GM18507 (cell line): ENCODE measurements around the gene ETNK2.

Experiments used
- DNase-seq: peaks from one replicate; pipeline ENCODE4 v3.0.0; 2011; ENCODE audit warnings: low read depth; ENCODE audit not compliant: insufficient read length; ENCODE audit errors: extremely low spot score
- FAIRE-seq: peaks from 2 replicates; lab custom pipeline; 2011; peaks lifted over from hg19 to GRCh38; lab: Jason Lieb, UNC

The ETNK2 gene

DNA sequence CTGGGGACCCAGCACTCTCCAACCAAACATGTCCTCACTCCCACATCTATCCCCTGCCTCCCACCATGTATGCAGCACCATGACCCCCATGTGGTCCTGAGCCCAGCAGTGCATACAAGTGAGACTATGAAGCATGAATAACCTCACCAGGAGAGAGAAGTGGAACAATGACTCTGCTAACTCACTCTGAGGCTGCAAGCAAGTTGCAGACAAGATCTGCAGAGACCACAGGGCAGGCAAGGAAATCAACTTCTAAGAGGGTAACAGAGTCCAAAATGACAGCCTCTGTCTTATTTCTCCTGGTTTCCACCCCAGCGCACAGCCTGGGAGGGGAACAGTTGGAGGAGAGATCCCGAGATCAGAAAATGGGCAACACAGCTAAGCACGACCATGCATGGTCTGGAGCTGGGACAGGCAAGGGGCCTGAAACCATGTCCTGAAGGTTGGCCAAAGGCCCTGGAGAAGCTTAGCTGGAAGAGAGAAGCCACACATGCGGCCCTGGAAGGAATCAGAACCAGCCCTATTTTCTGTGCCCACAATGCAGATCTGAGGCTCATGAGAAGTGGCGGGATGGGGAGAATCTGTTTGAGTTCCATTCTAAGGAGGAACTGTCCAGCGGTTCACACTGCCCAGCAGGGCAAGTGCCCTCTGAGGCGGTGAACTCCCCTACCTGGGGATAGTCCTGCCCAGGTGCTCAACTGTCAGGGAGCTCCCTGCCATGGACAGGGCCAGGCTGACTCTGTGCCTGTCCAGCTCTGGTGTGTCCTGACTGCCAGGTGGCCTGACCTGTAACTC, 26.8 kb upstream of the ETNK2 start:
- no peak for DNase-seq
- FAIRE-seq = no peak

DNA sequence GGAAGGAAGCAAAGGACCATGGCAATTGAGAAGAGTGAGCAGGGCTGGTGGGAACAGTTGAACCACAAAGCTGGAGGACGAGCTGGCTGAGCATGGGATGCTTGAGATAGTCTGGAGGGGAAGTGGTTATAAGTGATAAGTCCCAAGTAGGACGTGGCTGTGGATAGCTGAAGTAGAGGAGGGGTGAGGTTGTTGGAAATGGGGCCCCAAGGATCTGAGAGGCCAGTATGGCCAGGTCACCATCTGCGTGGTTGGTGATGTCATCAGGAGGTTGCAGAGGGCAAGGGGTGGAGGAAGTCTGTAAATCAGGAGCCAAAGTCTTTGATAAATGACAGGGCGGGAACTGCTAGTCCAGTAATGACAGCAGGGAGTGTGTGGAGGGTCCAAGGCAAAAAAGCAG, 25.3 kb upstream of the ETNK2 start:
- DNase-seq (no peak), FAIRE-seq (no peak)

DNA sequence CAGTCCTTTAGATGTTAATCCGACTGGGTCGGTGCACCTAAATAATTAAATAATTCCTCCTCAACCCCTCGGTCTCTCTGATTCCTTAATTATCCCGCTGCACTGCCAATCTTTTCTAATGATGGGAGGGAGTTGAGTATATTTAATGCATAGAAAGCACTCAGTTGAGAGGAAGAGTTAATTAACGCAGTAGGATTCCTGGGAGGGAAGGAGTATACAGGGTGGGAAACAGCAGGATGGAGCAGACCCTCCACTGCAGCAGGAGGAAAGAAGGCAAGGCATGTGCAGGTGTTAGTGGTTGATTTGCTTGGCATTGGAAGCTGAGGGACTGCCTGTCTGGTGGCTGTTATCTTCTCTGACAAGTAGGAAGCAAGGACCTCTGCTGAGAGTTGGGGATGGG, 24.2 kb upstream of the ETNK2 start:
- FAIRE-seq (no peak), DNase-seq (no peak)

DNA sequence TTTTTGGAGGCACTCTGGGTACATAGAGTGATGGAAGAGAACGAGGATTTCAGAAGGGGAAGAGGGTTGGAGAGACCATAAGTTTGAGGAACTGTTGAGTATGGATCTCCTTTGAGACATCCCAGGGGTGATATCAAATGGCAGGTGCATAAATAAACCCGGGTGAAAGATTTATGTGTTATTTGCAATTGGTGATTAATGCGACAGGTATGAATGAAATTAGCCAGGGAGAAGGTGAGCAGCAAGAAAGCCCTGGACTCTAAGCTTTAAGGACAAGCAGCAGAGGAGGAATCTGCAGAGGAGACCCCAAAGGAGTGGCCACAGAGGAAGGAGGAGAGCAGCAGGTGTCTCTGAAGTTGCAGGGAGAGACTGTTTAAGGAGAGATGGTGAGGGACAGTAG, 23.1 kb upstream of the ETNK2 start:
- DNase-seq = no peak
- no peak for FAIRE-seq

DNA sequence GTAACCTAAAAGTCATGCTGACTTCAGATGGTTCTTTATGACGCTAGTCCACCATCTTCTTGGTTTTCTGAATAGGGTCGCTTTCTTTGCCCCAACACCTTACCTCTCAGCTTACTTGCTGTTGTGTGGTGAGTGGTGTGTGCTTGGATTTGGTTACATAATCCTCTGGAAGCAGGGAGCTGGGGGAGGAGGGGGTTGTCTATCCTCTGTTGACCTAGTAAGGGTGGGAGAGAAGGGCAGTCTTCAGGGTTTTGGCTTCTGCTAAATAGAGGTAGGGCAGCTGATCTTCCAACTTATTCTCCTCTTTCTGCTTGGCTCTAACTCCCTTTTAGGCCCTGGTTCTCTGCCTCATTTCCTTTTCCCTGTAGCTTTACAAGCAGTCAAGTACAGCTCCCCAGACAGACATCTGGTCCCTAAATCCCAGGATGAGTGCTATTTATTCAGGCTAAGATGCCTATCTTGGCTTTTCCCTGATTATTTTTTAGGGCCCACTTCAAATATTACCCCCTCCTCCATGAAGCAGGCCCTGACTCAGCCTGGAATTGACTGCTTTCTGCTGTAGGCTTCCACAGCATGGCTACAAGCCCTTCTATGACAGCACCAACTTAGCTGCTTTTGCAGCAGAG, 20.7 kb upstream of the ETNK2 start:
- DNase-seq (no peak), FAIRE-seq (no peak)

DNA sequence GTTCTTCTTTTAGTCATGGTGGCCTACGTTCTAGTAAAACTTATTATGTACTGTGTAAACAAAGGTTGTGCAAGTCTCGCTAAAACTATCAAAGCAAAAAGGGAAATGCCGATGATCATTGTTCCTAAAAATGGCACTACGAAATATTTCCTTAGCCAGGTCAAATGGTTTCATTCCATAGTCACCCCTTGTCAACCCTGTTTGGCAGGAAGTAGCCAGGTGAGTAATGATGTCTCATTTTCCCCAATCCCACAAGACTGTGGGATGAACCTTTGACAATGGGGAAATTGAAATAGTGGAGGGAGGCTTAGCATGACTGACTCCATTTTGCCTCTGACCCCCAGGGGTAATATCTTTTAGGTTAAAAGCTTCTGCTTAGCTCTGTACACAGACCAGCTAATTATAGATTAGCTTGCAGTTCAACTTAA, 19.9 kb upstream of the ETNK2 start:
- DNase-seq = no peak
- FAIRE-seq = no peak

DNA sequence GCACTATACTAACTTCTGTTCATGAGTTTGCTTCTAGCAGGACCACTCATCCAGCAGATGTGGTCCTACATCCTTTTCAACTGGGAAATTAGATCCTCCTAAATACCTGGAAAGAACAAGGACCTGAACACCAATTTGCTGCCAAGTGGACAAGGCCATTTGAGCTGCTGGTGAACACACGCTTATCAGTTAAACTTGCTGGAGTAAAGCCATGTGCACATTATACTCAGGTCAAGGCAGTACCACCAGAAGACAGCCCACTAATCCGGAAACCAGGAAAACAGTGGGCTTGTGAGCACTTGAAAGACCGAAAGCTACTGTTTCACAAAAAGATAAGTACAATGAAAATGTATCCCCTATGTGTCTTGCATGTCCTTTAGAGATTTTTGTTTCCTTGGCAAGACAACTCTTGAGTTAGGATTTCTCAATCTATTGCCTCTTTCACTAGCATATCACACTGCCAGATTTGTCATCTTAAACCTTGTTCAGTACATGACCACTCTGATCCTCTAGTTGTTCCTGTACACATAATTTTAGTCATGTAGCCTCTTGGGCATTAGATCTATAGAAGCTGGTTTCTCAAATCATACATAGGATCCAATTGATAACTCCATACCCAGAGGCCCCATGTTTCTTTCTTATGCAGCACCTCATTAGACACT, 18.8 kb upstream of the ETNK2 start:
- FAIRE-seq = no peak
- DNase-seq = no peak

DNA sequence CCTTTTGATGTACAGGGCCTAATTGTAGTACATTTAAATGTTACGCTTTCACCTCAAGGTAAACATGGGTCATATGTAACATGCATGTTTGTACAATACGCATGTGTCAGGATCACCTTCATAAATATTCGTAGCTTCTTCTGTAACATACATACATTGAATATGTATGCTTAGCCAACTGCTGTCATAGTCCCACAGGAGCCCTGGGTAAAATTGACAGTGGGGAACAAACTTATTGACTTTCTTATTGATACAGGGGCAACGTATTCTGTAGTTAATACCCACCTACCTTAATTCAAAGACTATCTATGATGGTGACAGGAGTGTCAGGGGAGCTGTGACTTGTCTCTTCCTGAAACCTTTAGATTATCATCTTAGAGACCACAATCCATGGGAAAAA, 18.0 kb upstream of the ETNK2 start:
- DNase-seq (no peak), FAIRE-seq (no peak)

DNA sequence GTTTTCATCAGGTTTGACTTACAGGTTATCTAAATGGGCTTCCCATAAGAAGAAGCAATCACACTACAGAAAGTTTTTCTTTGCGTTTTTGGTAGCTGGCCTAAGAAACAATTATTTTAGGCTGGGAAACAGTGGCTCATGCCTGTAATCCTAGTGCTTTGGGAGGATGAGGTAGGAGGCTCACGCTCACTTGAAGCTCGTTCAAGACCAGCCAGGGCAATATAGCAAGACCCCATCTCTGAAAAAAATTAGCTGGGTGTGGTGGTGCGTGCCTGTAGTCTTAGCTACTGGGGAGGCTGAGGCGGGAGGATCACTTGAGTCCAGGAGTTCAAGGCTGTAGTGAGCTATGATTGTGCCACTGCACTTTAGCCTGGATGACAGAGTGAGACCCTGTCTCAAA, 15.9 kb upstream of the ETNK2 start:
- FAIRE-seq (no peak), DNase-seq (no peak)

DNA sequence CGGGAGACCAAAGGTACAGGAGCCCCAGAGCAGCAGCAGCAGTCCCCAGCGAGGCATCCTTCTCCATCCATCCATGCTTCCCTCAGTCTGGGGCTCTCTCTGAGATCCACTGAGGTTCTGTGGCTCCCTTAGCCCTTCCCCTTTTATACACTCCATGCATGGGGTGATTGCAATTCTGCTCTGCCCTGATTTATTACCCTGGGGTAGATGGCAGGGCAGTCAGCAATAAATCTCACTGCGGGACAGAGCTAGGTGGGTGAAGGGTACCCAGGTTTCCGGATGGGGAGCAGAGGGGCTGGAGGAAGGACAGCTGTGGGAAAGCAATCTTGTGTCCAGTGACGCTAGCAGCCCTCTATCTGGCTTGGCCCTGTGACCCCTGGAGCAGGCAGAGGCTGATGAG, 14.4 kb upstream of the ETNK2 start, which contains the start of gene REN:
REN (minus strand) TSS at position 119 of the 400 bp plus-strand sequence; CDS start at position 75, 44 bp downstream.
- DNase-seq (no peak), FAIRE-seq (no peak)

DNA sequence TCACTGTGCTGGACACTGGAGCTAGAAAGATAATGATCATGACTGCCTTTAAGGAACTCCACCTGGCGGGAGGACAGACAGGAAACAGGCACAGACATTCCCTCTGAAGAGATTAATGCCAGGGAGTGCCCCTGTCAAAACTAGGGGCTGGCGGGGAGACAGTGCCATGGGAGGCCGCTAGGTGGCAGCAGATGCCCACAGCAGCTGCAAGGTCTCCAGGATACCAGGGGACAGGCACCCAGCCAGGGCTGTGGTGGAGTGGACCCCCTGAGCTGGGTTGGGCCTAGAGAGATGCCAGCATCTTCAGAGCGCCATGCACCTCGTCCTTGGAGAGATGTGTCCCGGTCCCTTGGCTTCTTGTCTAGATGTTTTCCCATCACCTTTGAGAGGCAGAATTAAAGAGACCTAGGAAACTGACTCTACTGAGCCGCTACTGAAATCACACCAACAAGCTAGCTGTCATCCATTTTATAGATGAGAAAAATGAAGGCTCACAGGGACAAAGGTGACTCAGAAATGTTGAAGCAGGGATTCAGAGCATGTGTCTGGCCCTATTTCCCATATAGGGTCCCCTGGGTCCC, 10.7 kb upstream of the ETNK2 start:
- DNase-seq = peak; percentile 51
- peak; percentile 81 for FAIRE-seq

DNA sequence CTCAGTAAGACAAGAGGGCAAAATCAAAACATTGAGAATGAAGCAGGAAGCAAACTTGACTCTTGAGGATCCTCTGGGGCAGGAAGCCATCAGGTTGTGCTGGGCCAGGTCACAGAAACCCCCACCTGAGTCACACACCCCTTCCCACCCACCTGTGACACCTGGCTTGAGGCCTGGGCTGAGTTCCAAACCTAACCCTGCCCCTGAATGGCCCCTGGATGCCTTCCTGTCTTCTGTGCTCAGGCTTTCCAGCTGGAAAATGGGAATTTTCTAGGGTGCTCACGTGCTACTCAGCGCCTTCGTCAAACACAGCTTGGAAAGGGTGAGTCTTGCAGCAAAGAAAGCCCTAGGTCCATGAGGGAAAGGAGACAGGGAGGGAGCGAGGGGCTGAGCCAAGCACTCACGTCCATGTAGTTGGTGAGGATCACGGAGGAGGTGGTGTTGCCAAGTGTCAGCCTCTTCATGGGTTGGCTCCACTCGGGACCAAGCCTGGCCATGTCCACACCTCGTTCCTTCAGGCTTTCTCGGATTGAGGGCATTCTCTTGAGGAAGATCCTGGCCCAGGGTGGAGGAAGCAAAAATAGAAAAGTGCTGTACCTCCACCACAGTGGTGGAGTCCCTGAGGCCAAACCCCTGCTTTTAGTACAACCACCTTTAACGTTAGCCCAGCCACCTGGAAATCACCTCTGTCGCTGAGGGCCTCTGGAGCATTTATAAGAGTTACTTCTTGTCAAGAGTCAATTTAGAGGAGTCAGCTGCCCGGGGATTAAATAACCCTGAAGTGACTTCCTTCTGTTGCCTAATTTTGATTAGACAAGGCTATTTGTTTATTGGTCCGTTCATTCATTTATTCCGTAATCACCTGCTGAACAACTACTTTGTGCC, 10.0 kb upstream of the ETNK2 start:
- FAIRE-seq (no peak), DNase-seq (no peak)

DNA sequence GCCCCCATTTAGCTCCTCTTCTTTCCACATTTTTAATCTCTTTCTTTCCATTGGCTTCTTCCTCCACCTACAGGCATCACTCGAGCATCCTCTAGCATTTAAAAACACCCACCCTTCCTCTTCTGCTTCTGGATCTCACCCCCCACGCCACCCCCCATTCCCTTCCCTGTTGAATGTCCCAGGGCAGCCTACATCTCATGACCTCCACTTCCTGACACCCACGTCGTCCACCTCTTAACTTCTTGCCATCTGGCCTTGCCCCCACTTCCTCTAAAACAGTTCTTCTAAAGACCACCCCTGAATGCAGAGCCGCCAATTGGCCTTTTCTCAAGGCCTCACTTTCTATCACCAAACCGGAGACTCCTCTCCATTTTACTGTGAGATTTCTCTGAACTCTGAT, 6.1 kb upstream of the ETNK2 start:
- FAIRE-seq = no peak

DNA sequence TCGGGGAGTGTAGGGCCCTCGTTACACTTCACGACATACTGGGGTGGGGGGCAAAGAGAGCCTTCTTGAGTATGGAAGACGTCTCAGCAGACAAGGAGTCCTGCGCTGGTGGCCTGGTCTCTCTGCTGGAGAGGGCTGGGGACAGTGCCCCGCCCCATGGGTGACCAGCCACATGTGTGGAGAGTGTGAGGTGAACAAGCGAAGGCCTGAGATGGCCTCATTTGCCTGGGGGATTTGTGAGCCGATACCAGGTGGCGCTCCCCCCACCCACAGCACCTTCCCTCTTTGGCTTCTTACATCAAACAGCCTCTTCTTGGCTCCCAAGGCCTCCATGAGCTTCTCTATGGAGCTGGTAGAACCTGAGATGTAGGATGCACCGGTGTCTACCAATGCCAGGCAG, 4.0 kb upstream of the ETNK2 start:
- no peak for DNase-seq

More for the DNA sequence above, 6.1 kb upstream of the ETNK2 start:
- no peak for DNase-seq

DNA sequence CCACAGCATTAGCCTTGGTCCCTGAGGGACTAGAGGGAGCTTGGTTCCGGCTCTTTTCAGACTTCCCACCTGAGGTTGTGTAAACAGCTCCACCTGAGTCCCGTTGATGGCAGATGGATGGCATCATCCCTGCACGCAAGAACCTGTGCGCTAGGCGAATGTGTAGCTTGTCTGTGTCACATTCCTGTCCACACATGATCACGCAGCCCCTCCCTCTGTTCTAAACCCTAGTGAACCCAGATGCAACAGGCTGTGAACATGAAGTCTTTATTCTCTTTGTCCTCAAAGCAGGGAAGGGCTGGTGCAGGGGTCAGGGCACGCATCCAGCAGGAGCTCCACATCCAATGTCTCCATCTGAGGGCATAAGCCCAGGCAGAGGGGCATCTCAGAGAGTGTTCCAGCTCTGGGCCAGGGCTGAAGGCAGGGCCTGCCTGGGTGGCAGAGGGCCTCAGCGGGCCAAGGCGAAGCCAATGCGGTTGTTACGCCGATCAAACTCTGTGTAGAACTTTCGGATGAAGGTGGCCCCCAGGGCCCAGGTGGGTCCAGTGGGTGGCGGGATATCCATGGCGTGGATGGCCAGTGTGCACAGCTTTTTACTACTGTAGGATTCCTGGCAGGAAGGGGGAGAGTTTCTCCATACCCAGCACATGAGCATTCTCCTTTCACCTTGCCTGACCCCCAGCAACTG, 2.9 kb upstream of the ETNK2 start:
- FAIRE-seq = no peak
- DNase-seq = no peak

More for the DNA sequence above, 4.0 kb upstream of the ETNK2 start:
- FAIRE-seq = no peak

DNA sequence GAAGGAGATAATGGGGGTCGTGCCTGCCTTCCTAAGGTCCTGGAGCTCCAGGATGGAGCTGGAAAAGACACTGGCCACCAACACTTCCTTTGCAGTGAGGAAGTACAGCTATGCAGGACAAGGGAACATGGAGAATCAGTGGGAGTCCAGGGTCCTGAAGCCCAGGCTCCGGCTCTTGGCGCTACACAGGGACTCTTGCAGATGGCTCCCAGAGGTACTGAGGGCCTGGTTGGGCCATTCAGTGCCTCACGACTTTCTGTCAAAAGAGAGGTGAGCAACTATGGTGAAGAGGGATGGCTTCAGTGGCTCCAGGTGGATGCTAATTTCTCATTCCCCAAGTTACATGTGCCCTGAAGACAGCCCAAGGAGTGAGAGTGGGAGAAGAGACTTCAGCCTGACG, 1.8 kb upstream of the ETNK2 start:
- DNase-seq (no peak), FAIRE-seq (no peak)

DNA sequence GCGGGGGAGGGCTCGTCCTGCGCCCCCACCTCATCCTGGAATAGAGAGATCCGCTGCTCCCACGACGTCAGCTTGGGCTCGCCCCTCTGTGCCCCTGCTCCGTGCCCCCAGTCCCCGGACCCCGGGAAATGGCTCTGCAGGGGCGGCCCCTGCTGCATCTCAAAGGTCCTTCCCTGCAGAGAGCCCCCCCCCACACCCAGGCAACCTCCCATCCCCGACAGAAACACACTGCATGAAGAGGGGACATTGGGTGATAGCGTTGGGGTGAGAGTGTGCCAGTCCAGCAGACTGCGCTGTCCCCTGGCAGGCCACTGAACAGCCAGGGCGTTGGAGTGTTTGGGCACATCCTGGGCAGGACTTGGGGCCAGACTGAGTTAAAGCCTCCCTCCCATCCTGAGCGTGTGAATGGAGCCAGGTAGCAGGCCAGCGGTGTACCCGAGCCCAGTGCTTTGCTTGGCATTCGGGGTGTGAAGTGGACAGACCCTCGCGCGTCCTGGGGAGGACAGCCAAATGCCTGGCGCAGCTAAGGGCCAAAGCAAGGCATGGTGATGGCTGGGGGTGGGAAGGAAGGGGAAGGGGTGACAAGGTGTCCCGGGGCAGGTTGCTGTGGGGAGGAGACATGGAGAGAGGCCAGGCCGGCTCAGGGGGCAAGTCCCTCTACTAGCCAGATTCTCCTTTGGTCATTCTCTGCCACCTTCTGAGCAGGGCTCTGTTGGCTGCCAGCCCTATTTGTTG, 633 bp upstream of the ETNK2 start:
- FAIRE-seq (no peak), DNase-seq (no peak)
